IMR-90 (cell line): ENCODE measurements around the gene MED26. TPM values are rescaled to one million over a fixed set of nuclear protein-coding genes. Genes with fewer than 3 reads are reported as not detected.

Source experiments
- ATAC-seq: fragments of 200-7000 bp; cut with Tn5 transposase; 2 replicates; pipeline ENCODE4 v1.9.1; 2020; ENCODE audit warnings: low read depth, mild to moderate bottlenecking, moderate library complexity
- BruUV-seq: library from RNA; stranded (reverse); fragments of 400-500 nt; replicated peaks from 2 replicates; lab custom pipeline; 2021; lab: Mats Ljungman, UMichigan
- CTCF ChIA-PET: fragments of 300-600 bp; formaldehyde crosslinking; extraction: SDS; loops from one replicate; lab custom pipeline; 2021; ENCODE audit warnings: antibody characterized with exemption; lab: Yijun Ruan, JAX
- POLR2A ChIA-PET: fragments of 300-600 bp; sonication (Branson Sonifier 250); formaldehyde crosslinking; loops from one replicate; lab custom pipeline; 2022; ENCODE audit warnings: antibody characterized with exemption; ENCODE audit not compliant: unreplicated experiment; lab: Charles Lee
- DNase-seq: peaks from one replicate; pipeline ENCODE4 v3.0.0; 2013
- H2AFZ ChIP-seq: replicated peaks from 2 replicates; pipeline ENCODE3; 2013; ENCODE audit warnings: low read length, mild to moderate bottlenecking; ENCODE audit not compliant: poor library complexity
- H2AK5ac ChIP-seq: 2 replicates; pipeline ENCODE4 v1.6.1; 2013; ENCODE audit warnings: low read depth, low read length, inconsistent platforms
- H2AK9ac ChIP-seq: replicated peaks from 2 replicates; pipeline ENCODE3; 2013; ENCODE audit warnings: mild to moderate bottlenecking, low read depth, low read length, moderate library complexity; ENCODE audit not compliant: poor library complexity
- H2BK120ac ChIP-seq: 2 replicates; pipeline ENCODE4 v1.6.1; 2013; ENCODE audit warnings: low read depth, low read length, inconsistent platforms
- H2BK15ac ChIP-seq: 3 replicates; pipeline ENCODE4 v1.6.1; 2013; ENCODE audit warnings: low read depth, low read length, inconsistent platforms
- H2BK20ac ChIP-seq: 2 replicates; pipeline ENCODE4 v1.6.1; 2013; ENCODE audit warnings: low read depth, mild to moderate bottlenecking, inconsistent platforms, low read length, moderate library complexity
- H2BK5ac ChIP-seq: 2 replicates; pipeline ENCODE4 v1.6.1; 2013; ENCODE audit warnings: mild to moderate bottlenecking, low read depth, low read length, inconsistent platforms; ENCODE audit not compliant: poor library complexity, severe bottlenecking
- H3K14ac ChIP-seq: replicated peaks from 2 replicates; pipeline ENCODE4 v1.6.1; 2013; ENCODE audit warnings: low read depth, low read length, inconsistent platforms
- H3K18ac ChIP-seq: 2 replicates; pipeline ENCODE4 v1.6.1; 2013; ENCODE audit warnings: low read depth, low read length, control low read depth
- H3K23ac ChIP-seq: 2 replicates; pipeline ENCODE4 v1.6.1; 2013; ENCODE audit warnings: low read depth, low read length, inconsistent platforms
- H3K27ac ChIP-seq: 2 replicates; pipeline ENCODE4 v1.5.1; 2013; ENCODE audit warnings: mild to moderate bottlenecking, control low read depth, low read length; ENCODE audit not compliant: insufficient read depth
- H3K27me3 ChIP-seq: 2 replicates; pipeline ENCODE4 v1.6.1; 2013; ENCODE audit warnings: low read length; ENCODE audit not compliant: control insufficient read depth, insufficient read depth
- H3K36me3 ChIP-seq: 2 replicates; pipeline ENCODE4 v1.6.1; 2013; ENCODE audit warnings: low read length, mixed read lengths; ENCODE audit not compliant: control insufficient read depth, insufficient read depth
- H3K4ac ChIP-seq: 2 replicates; pipeline ENCODE4 v1.6.1; 2013; ENCODE audit warnings: low read depth, low read length, inconsistent platforms
- H3K4me1 ChIP-seq: 2 replicates; pipeline ENCODE4 v1.6.1; 2013; ENCODE audit warnings: low read length, mixed read lengths; ENCODE audit not compliant: control insufficient read depth, insufficient read depth
- H3K4me2 ChIP-seq: 2 replicates; pipeline ENCODE4 v1.6.1; 2013; ENCODE audit warnings: low read depth, mild to moderate bottlenecking, control low read depth, low read length, moderate library complexity
- H3K4me3 ChIP-seq: 2 replicates; pipeline ENCODE4 v1.5.1; 2013; ENCODE audit warnings: low read depth, mild to moderate bottlenecking, control low read depth, low read length, moderate library complexity; ENCODE audit not compliant: insufficient read depth
- H3K56ac ChIP-seq: 2 replicates; pipeline ENCODE4 v1.6.1; 2013; ENCODE audit warnings: low read length, inconsistent platforms; ENCODE audit not compliant: insufficient read depth; ENCODE audit errors: extremely low read depth
- H3K79me1 ChIP-seq, 2 experiments: 2 replicates each; pipeline ENCODE4 v1.6.1; 2013; ENCODE audit warnings: low read length in 2 of 2, inconsistent platforms in 1 of 2, low read depth in 1 of 2
- H3K9ac ChIP-seq: 2 replicates; pipeline ENCODE4 v1.6.1; 2013; ENCODE audit warnings: low read depth, low read length, control low read depth
- H3K9me1 ChIP-seq: 2 replicates; pipeline ENCODE4 v1.6.1; 2013; ENCODE audit warnings: low read length, inconsistent platforms; ENCODE audit not compliant: insufficient read depth
- H3K9me3 ChIP-seq: 2 replicates; pipeline ENCODE4 v1.6.1; 2013; ENCODE audit warnings: low read length; ENCODE audit not compliant: control insufficient read depth, insufficient read depth
- H4K20me1 ChIP-seq: 2 replicates; pipeline ENCODE4 v1.6.1; 2013; ENCODE audit warnings: low read length, inconsistent platforms; ENCODE audit not compliant: insufficient read depth
- H4K5ac ChIP-seq: 2 replicates; pipeline ENCODE4 v1.6.1; 2013; ENCODE audit warnings: mild to moderate bottlenecking, low read depth, low read length, control low read depth
- H4K8ac ChIP-seq, 2 experiments: 2 replicates each; pipeline ENCODE4 v1.6.1; 2013; ENCODE audit warnings: low read depth in 2 of 2, low read length in 2 of 2, control low read depth in 1 of 2, inconsistent platforms in 1 of 2
- H4K91ac ChIP-seq: 2 replicates; pipeline ENCODE4 v1.6.1; 2013; ENCODE audit warnings: low read depth, low read length, inconsistent platforms; ENCODE audit not compliant: insufficient read depth
- BHLHE40 ChIP-seq: fragments of 150-350 bp; IDR thresholded peaks from 2 replicates; pipeline ENCODE4 v1.6.1; 2016; ENCODE audit warnings: mild to moderate bottlenecking, low read depth, low read length
- CEBPB ChIP-seq: IDR thresholded peaks from 2 replicates; pipeline ENCODE4 v1.6.1; 2012; ENCODE audit warnings: low read depth, low read length, improper control_type of control experiment
- CHD1 ChIP-seq: IDR thresholded peaks from 2 replicates; pipeline ENCODE4 v1.6.1; 2012; ENCODE audit warnings: low read depth, low read length, improper control_type of control experiment
- FOS ChIP-seq: fragments of 150-350 bp; IDR thresholded peaks from 2 replicates; pipeline ENCODE4 v1.6.1; 2016; ENCODE audit warnings: low read depth, low read length
- MAFK ChIP-seq: IDR thresholded peaks from 2 replicates; pipeline ENCODE4 v1.6.1; 2012; ENCODE audit warnings: low read depth, low read length, improper control_type of control experiment
- MAZ ChIP-seq: IDR thresholded peaks from 2 replicates; pipeline ENCODE4 v1.6.1; 2012; ENCODE audit warnings: low read depth, mild to moderate bottlenecking, low read length, improper control_type of control experiment, moderate library complexity, borderline replicate concordance
- MXI1 ChIP-seq: IDR thresholded peaks from 2 replicates; pipeline ENCODE4 v1.6.1; 2012; ENCODE audit warnings: low read depth, mild to moderate bottlenecking, low read length, moderate library complexity, borderline replicate concordance
- NFE2L2 ChIP-seq: fragments of 150-350 bp; IDR thresholded peaks from 2 replicates; pipeline ENCODE4 v1.6.1; 2016; ENCODE audit warnings: low read depth, mild to moderate bottlenecking, low read length
- POLR2A ChIP-seq: IDR thresholded peaks from 2 replicates; pipeline ENCODE4 v1.6.1; 2012; ENCODE audit warnings: mild to moderate bottlenecking, low read depth, low read length
- RAD21 ChIP-seq: IDR thresholded peaks from 2 replicates; pipeline ENCODE4 v1.6.1; 2012; ENCODE audit warnings: low read length, improper control_type of control experiment
- RCOR1 ChIP-seq: IDR thresholded peaks from 2 replicates; pipeline ENCODE4 v1.6.1; 2012; ENCODE audit warnings: mild to moderate bottlenecking, low read length, improper control_type of control experiment; ENCODE audit not compliant: insufficient replicate concordance
- RFX5 ChIP-seq: IDR thresholded peaks from 2 replicates; pipeline ENCODE4 v1.8.0; 2012; ENCODE audit warnings: low read depth, mild to moderate bottlenecking, low read length, moderate library complexity
- SMC3 ChIP-seq: fragments of 150-350 bp; IDR thresholded peaks from 2 replicates; pipeline ENCODE4 v1.6.1; 2016; ENCODE audit warnings: low read depth, mild to moderate bottlenecking, antibody characterized with exemption, low read length, moderate library complexity
- WGBS, 2 experiments: methylation state at CpG; one replicate each; pipeline versions ENCODE4 v1.1.5 to v1.1.7; 2013; ENCODE audit warnings: missing lambda C conversion rate in 2 of 2; ENCODE audit not compliant: insufficient read length in 1 of 2; ENCODE audit errors: extremely low coverage in 2 of 2; 5-methylcytosine and 5-hydroxymethylcytosine counted together
- dilution Hi-C: fragments of 300-500 bp; cut with HindIII; formaldehyde crosslinking; loops from one replicate; pipeline ENCODE4 v1.14.3; 2018; ENCODE audit warnings: low sequenced_read_pairs; ENCODE audit not compliant: unreplicated experiment
- in situ Hi-C: fragments of 300-500 bp; cut with MboI; formaldehyde crosslinking; loops from 3 replicates; pipeline ENCODE4 v1.14.3; 2019; ENCODE audit warnings: low sequenced_read_pairs, inconsistent platforms, mixed read lengths
- intact Hi-C: fragments of 100-400 bp; cut with micrococcal nuclease; formaldehyde crosslinking; loops from 2 replicates; pipeline ENCODE4 v1.10.0; 2022
- polyA plus RNA-seq, 3 experiments: library from polyadenylated mRNA; depleted of rRNA; stranded (reverse); fragments of >200 nt; gene quantifications; 2 replicates each; pipeline ENCODE4 v1.2.3, GENCODE V29; 2012; ENCODE audit warnings: low replicate concordance in 1 of 3
- total RNA-seq: library from RNA; depleted of rRNA; stranded (reverse); fragments of >200 nt; gene quantifications from 2 replicates; pipeline ENCODE4 v1.2.3, GENCODE V29; 2012
- TF ChIP-seq, protein P1 (sequence below): fragments of 150-350 bp; IDR thresholded peaks from 2 replicates; pipeline ENCODE4 v1.6.1; 2017; ENCODE audit warnings: mild to moderate bottlenecking, antibody characterized with exemption, low read length, low read depth
- TF ChIP-seq, protein P2 (sequence below): fragments of 150-350 bp; IDR thresholded peaks from 2 replicates; pipeline ENCODE4 v1.6.1; 2016; ENCODE audit warnings: low read depth, mild to moderate bottlenecking, low read length, moderate library complexity, borderline replicate concordance
- TF ChIP-seq, protein P3 (sequence below): conservative IDR thresholded peaks from 2 replicates; pipeline ENCODE4 v1.5.1; 2012; ENCODE audit warnings: mild to moderate bottlenecking, low read depth, low read length, improper control_type of control experiment

Gene MED26
- total and polyA plus RNA-seq, 2 of the 4 experiments (the other 2 are of a cell fraction): 2.0 to 4.0 TPM

DNA sequence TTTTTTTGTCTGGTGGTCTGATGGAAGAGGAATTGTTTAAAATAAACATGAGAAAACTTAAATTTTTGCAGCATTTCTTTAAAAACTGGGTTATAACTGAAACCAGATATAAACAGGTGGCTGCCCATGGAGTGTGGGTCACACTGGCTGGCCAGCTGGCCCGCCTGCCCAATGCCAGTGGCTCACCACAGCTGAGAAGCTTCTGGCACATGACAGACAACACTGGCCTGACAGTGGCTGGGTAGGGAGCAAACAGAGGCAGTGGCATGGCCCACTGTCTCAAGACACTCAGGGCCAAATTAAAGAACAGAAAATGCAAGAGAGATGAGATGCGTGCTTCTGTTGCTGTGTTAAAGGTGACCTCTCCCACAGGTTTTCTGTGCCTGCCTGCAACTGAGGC lies 52.7 kb downstream of the MED26 start:
- peaks cover 10% of the 10 kb centered on the region for H3K4me1 ChIP-seq
- H3K4ac ChIP-seq: no peak overlapping the region
- no peak overlapping the region for H4K5ac ChIP-seq
- 100% methylated on average over 1 of the region's 2 CpGs; no CpG with 5 or more reads in 1 of the 2 experiments for WGBS, 2 experiments
- no peak overlapping the region for H3K4me2 ChIP-seq
- no peak overlapping the region for H2AK9ac ChIP-seq
- H3K18ac ChIP-seq: no peak overlapping the region
- no peak overlapping the region for H3K4me3 ChIP-seq
- no peaks in the 10 kb centered on the region for H3K27me3 ChIP-seq
- no peak overlapping the region for H3K56ac ChIP-seq
- ATAC-seq (no peak), DNase-seq (no peak)
- no peak overlapping the region for H2BK15ac ChIP-seq
- H2BK5ac ChIP-seq: no peak overlapping the region
- no peak overlapping the region for H2BK120ac ChIP-seq
- H3K27ac ChIP-seq: no peak overlapping the region
- H2AFZ ChIP-seq: no peak overlapping the region
- TF ChIP-seq MAFK (no peak), NFE2L2 (no peak), SMC3 (no peak), POLR2A (no peak), BHLHE40 (no peak), RAD21 (no peak), MAZ (no peak), CHD1 (no peak), RFX5 (no peak), FOS (no peak), RCOR1 (no peak), MXI1 (no peak), CEBPB (no peak)
- TF ChIP-seq, protein P1, sequence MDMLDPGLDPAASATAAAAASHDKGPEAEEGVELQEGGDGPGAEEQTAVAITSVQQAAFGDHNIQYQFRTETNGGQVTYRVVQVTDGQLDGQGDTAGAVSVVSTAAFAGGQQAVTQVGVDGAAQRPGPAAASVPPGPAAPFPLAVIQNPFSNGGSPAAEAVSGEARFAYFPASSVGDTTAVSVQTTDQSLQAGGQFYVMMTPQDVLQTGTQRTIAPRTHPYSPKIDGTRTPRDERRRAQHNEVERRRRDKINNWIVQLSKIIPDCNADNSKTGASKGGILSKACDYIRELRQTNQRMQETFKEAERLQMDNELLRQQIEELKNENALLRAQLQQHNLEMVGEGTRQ: no peak
- TF ChIP-seq, protein P2, sequence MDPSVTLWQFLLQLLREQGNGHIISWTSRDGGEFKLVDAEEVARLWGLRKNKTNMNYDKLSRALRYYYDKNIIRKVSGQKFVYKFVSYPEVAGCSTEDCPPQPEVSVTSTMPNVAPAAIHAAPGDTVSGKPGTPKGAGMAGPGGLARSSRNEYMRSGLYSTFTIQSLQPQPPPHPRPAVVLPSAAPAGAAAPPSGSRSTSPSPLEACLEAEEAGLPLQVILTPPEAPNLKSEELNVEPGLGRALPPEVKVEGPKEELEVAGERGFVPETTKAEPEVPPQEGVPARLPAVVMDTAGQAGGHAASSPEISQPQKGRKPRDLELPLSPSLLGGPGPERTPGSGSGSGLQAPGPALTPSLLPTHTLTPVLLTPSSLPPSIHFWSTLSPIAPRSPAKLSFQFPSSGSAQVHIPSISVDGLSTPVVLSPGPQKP: no peak
- TF ChIP-seq, protein P3, sequence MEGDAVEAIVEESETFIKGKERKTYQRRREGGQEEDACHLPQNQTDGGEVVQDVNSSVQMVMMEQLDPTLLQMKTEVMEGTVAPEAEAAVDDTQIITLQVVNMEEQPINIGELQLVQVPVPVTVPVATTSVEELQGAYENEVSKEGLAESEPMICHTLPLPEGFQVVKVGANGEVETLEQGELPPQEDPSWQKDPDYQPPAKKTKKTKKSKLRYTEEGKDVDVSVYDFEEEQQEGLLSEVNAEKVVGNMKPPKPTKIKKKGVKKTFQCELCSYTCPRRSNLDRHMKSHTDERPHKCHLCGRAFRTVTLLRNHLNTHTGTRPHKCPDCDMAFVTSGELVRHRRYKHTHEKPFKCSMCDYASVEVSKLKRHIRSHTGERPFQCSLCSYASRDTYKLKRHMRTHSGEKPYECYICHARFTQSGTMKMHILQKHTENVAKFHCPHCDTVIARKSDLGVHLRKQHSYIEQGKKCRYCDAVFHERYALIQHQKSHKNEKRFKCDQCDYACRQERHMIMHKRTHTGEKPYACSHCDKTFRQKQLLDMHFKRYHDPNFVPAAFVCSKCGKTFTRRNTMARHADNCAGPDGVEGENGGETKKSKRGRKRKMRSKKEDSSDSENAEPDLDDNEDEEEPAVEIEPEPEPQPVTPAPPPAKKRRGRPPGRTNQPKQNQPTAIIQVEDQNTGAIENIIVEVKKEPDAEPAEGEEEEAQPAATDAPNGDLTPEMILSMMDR: no peak
- H3K9me3 ChIP-seq: no peaks in the 10 kb centered on the region
- no peak overlapping the region for H4K8ac ChIP-seq
- no peak overlapping the region for H4K91ac ChIP-seq
- ChIA-PET CTCF (no interaction called here), POLR2A (no interaction called here)
- peaks cover 25% of the 10 kb centered on the region for H3K9me1 ChIP-seq
- no peak overlapping the region for H3K14ac ChIP-seq
- peaks cover 60% of the 10 kb centered on the region for H4K20me1 ChIP-seq
- H3K36me3 ChIP-seq: peaks cover 32% of the 10 kb centered on the region
- H3K23ac ChIP-seq: no peak overlapping the region
- BruUV-seq: no TSS peak
- H3K79me1 ChIP-seq: peaks cover 39 to 85% of the 10 kb centered on the region in 2 experiments
- dilution Hi-C loops: no loop called here
- no peak overlapping the region for H3K9ac ChIP-seq
- intact Hi-C loops: no loop called here
- in situ Hi-C loops: no loop called here
- no peak overlapping the region for H2BK20ac ChIP-seq
- no peak overlapping the region for H2AK5ac ChIP-seq
